Mesangial cell (primary cell): ENCODE results near the gene BOLL. TPM values are rescaled to one million over a fixed set of nuclear protein-coding genes. Genes with fewer than 3 reads are reported as not detected.

ENCODE experiments used
- total RNA-seq: library from RNA; depleted of rRNA; stranded (reverse); fragments of >200 nt; gene quantifications from 2 replicates; pipeline ENCODE4 v1.2.3, GENCODE V29; 2015

Gene BOLL, protein sequence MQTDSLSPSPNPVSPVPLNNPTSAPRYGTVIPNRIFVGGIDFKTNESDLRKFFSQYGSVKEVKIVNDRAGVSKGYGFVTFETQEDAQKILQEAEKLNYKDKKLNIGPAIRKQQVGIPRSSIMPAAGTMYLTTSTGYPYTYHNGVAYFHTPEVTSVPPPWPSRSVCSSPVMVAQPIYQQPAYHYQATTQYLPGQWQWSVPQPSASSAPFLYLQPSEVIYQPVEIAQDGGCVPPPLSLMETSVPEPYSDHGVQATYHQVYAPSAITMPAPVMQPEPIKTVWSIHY
- not detected in 2 replicates for total RNA-seq

GRCh38 chr2:197784956-197785941 is at the start of gene BOLL:
Gene BOLL, minus strand, starts transcription at chr2:197785319. Its CDS starts 3,469 bp downstream, at chr2:197781850.

GRCh38 chr2:197804049-197804757 is 19.1 kb upstream of the BOLL start, which contains the start of gene PLCL1:
Gene PLCL1, plus strand, starts transcription at chr2:197804593.

DNA sequence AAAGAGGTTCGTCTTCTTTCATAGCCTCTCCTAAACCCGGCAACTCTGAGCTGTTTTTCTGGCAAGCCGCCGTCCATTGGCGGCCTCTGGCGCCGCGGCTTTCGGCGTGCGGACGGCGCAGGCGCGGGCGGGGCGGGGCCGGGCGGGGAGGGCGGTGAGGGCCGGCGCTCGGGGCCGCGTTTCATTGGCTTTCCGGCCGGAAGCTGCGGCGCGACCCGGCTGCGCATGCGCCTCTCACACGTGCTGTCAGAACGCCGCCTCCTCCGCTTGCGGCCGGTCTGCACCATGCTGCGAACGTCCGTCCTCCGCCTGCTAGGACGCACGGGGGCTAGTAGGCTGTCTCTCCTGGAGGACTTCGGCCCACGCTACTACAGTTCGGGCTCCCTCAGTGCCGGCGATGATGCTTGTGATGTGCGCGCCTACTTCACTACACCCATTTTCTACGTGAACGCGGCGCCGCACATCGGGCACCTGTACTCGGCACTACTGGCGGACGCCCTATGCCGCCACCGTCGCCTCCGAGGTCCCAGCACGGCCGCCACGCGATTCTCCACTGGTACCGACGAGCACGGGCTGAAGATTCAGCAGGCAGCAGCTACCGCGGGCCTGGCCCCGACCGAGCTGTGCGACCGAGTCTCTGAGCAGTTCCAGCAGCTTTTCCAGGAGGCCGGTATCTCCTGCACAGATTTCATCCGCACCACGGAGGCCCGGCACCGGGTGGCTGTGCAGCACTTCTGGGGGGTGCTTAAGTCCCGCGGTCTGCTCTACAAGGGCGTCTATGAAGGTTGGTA is 79.8 kb downstream of the BOLL start, which contains the start of gene MARS2:
MARS2 (plus strand) TSS at position 249 of the 791 bp plus-strand sequence; CDS start at position 286, 37 bp downstream.

Other genes with a start within 250 kb of the BOLL start
- gene RFTN2, start 109.7 kb downstream of the BOLL start, total RNA-seq: 0.16 and 1.0 TPM in 2 replicates
- 7.1 and 7.5 TPM in 2 replicates for gene MARS2, start 80.0 kb downstream of the BOLL start, total RNA-seq
- under 0.01 and 0.51 TPM in 2 replicates for gene PLCL1, start 19.3 kb upstream of the BOLL start, total RNA-seq